Ovary (tissue), 9 donors: ENCODE results near the gene METTL26. TPM values are rescaled to one million over a fixed set of nuclear protein-coding genes. Genes with fewer than 3 reads are reported as not detected.

ENCODE experiments used
- DNase-seq, 5 donors: peaks; one replicate each; pipeline ENCODE4 v3.0.0-alpha.2; 2019 to 2020
- H3K27ac ChIP-seq, 2 donors: fragments of 200-600 bp; one replicate each; pipeline versions ENCODE4 v1.5.1 to v1.8.0; 2019 to 2022
- H3K27me3 ChIP-seq: fragments of 200-600 bp; one replicate; pipeline ENCODE4 v1.8.0; 2022
- H3K36me3 ChIP-seq: fragments of 200-600 bp; sonication (generic); one replicate; pipeline ENCODE4 v1.5.1; 2019
- H3K4me1 ChIP-seq: one replicate; pipeline ENCODE4 v1.8.1; 2013; ENCODE audit warnings: mild to moderate bottlenecking, moderate library complexity; ENCODE audit not compliant: insufficient read depth
- H3K4me3 ChIP-seq: fragments of 200-600 bp; sonication (generic); one replicate; pipeline ENCODE4 v1.5.1; 2017
- H3K9me3 ChIP-seq, 2 donors: fragments of 200-600 bp in 1 of 2; sonication (generic) in 1 of 2; one replicate each; pipeline versions ENCODE4 v1.5.1 to v1.8.1; 2013 to 2019; ENCODE audit warnings: mild to moderate bottlenecking in 1 of 2, moderate library complexity in 1 of 2
- CTCF ChIP-seq, 3 donors: fragments of 450-650 bp in 2 of 3; fragments of 200-600 bp in 1 of 3; IDR thresholded peaks; one replicate each; pipeline versions ENCODE4 v1.5.1 to v1.8.0; 2016 to 2022; ENCODE audit warnings: antibody characterized with exemption in 3 of 3, mild to moderate bottlenecking in 1 of 3
- EP300 ChIP-seq: sonication (generic); formaldehyde crosslinking; IDR thresholded peaks from one replicate; pipeline ENCODE4 v1.6.1; 2017; ENCODE audit warnings: antibody characterized with exemption
- POLR2A ChIP-seq: fragments of 450-650 bp; IDR thresholded peaks from one replicate; pipeline ENCODE4 v1.6.1; 2017; ENCODE audit warnings: antibody characterized with exemption, mild to moderate bottlenecking, moderate library complexity
- WGBS, 3 donors: extraction: QIAGEN DNeasy Blood & Tissue Kit in 1 of 3; methylation state at CpG; one replicate each; pipeline versions ENCODE4 v1.1.5 to v1.1.7; 2013 to 2017; 5-methylcytosine and 5-hydroxymethylcytosine counted together
- intact Hi-C, 4 donors: fragments of 100-400 bp; cut with DNase I; formaldehyde crosslinking; loops; one replicate each; pipeline versions ENCODE4 v1.11.0 to v1.15.1; 2022 to 2023
- polyA plus RNA-seq, 2 donors: library from polyadenylated mRNA; stranded (reverse); fragments of 200-250 nt in 1 of 2; fragments of 350-450 nt in 1 of 2; fragmentation: Illumina TruSeq in 1 of 2; extraction: RNeasy Lipid Tissue Mini Kit (QIAGEN cat#74804) in 1 of 2; gene quantifications; one replicate each; pipeline ENCODE4 v1.2.3, GENCODE V29; 2013 to 2014
- total RNA-seq, 7 donors: library from RNA; depleted of rRNA in 2 of 7; stranded (reverse); fragments of >200 nt in 2 of 7; fragmentation: NEBNext Ultra II Directional in 3 of 7; extraction: Animal tissue kit (Norgen Biotek cat#: 25700) in 3 of 7; gene quantifications; one replicate each; pipeline versions ENCODE4 v1.1.0 to v1.2.4, GENCODE V29; 2016 to 2023
- donor health status: DM: no; HTN: no; CAD: no; lungs with moderate emphysema.
- donor health status: DM: no; HTN: no; CAD: no.
- donor health status: Bipolar disorder and iron deficiency.
- donor health status: DM: yes; HTN: yes; CAD: no.
- donor health status: DM: no; HTN: no; CAD: no.
- donor health status: DM: yes; HTN: yes; CAD: no.

Gene METTL26
- total and polyA plus RNA-seq, 9 donors: 12.2 to 139 (median 75.9) TPM

- intact Hi-C loops: loop anchor here in 3 of 4 donors (5.0 to 10.0 kb wide), 3 partner anchors 99 to 282 kb away; partner anchors contain the start of genes NHLRC4 (in 1 of the 3), PGAP6 (in 1 of the 3) and PIGQ (in 1 of the 3)
- WGBS, 3 donors: 82 to 88% (median 86%) methylated on average over 10 to 13 of the region's 13 CpGs
- Histone ChIP-seq H3K27me3 (no peaks in the 10 kb centered on the region), H3K4me1 (peaks cover 12% of the 10 kb centered on the region), H3K9me3 (no peaks in the 10 kb centered on the region), H3K36me3 (no peaks in the 10 kb centered on the region), H3K4me3 (no peak overlapping the region), H3K27ac (no peak overlapping the region)
- TF ChIP-seq POLR2A (no peak), EP300 (no peak), CTCF (IDR thresholded peaks at IDR 0.05) (no peak)
- DNase-seq: no peak
Measured at GRCh38 chr16:666572-666971, 30.5 kb upstream of the METTL26 start.

- 92 to 96% (median 93%) methylated on average over 19 to 21 of the region's 21 CpGs for WGBS, 3 donors
- no peaks in the 10 kb centered on the region for H3K9me3 ChIP-seq
- no peaks in the 10 kb centered on the region for H3K27me3 ChIP-seq
- TF ChIP-seq POLR2A (no peak), CTCF (IDR thresholded peaks at IDR 0.05) (no peak), EP300 (no peak)
- no peaks in the 10 kb centered on the region for H3K36me3 ChIP-seq
- H3K4me1 ChIP-seq: peaks cover 8% of the 10 kb centered on the region
- H3K27ac ChIP-seq: no peak overlapping the region
- H3K4me3 ChIP-seq: no peak overlapping the region
- DNase-seq: no peak
- intact Hi-C loops: loop anchor here in 2 of 4 donors (5.0 to 10.0 kb wide), 3 partner anchors 80 to 278 kb away; partner anchors contain the start of gene PGAP6 (in 1 of the 2)
Measured at GRCh38 chr16:662597-662996, 26.5 kb upstream of the METTL26 start.

- peak in 1 of 5 donors; percentile 43 for DNase-seq
- no peak overlapping the region for H3K4me3 ChIP-seq
- TF ChIP-seq EP300 (no peak), POLR2A (no peak), CTCF (IDR thresholded peaks at IDR 0.05) (no peak)
- H3K36me3 ChIP-seq: no peaks in the 10 kb centered on the region
- intact Hi-C loops: loop anchor here in 2 of 4 donors (5.0 to 10.0 kb wide), 3 partner anchors 80 to 277 kb away; partner anchors contain the start of gene PGAP6 (in 1 of the 2)
- peaks cover 5% of the 10 kb centered on the region for H3K4me1 ChIP-seq
- H3K27ac ChIP-seq: no peak overlapping the region
- H3K9me3 ChIP-seq: no peaks in the 10 kb centered on the region
- 87 to 89% (median 87%) methylated on average over 15 to 19 of the region's 19 CpGs for WGBS, 3 donors
- no peaks in the 10 kb centered on the region for H3K27me3 ChIP-seq
Measured at GRCh38 chr16:662095-662494, 26.0 kb upstream of the METTL26 start.

GRCh38 chr16:661184-661821, 25.2 kb upstream of the METTL26 start:
- no peak overlapping the region for H3K4me3 ChIP-seq
- WGBS, 3 donors: 46 to 51% (median 48%) methylated on average over 29 to 35 of the region's 35 CpGs
- intact Hi-C loops: loop anchor here in 2 of 4 donors (5.0 to 10.0 kb wide), 3 partner anchors 79 to 277 kb away; partner anchors contain the start of gene PGAP6 (in 1 of the 2)
- H3K27me3 ChIP-seq: no peaks in the 10 kb centered on the region
- no peak overlapping the region for H3K27ac ChIP-seq
- no peaks in the 10 kb centered on the region for H3K36me3 ChIP-seq
- peaks cover 5% of the 10 kb centered on the region for H3K4me1 ChIP-seq
- DNase-seq: peak in 1 of 5 donors; percentile 60
- H3K9me3 ChIP-seq: no peaks in the 10 kb centered on the region
- peak in 1 of 3 donors; percentile 62 for TF ChIP-seq CTCF (IDR thresholded peaks at IDR 0.05)
- no peak for TF ChIP-seq POLR2A
